ENCODE data around the gene TSR1. TPM values are rescaled to one million over a fixed set of nuclear protein-coding genes. Genes with fewer than 3 reads are reported as not detected.

The TSR1 gene
- total and polyA plus RNA-seq, 12 donors, result 12.7 to 74.6 (median 26.1) TPM

DNA sequence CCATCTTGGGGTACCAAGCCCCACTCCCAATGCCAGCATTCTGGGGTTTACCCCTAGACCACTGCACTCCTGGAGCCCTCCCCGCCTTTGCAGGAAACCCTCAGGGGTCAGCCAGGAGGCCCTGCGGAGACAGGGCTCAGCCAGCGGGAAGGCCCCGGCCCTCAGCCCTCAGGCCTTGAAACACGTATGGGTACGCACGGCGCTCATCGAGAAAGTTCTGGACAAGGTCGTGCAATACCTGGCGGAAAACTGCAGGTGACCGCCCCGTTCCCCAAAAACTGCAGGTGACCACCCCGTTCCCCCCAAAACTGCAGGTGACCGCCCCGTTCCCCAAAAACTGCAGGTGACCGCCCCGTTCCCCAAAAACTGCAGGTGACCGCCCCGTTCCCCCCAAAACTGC lies 25.8 kb upstream of the TSR1 start:
- WGBS, 4 donors, result 93 to 97% (median 95%) methylated on average over 14 to 20 of the region's 20 CpGs
- TF ChIP-seq, protein P1, sequence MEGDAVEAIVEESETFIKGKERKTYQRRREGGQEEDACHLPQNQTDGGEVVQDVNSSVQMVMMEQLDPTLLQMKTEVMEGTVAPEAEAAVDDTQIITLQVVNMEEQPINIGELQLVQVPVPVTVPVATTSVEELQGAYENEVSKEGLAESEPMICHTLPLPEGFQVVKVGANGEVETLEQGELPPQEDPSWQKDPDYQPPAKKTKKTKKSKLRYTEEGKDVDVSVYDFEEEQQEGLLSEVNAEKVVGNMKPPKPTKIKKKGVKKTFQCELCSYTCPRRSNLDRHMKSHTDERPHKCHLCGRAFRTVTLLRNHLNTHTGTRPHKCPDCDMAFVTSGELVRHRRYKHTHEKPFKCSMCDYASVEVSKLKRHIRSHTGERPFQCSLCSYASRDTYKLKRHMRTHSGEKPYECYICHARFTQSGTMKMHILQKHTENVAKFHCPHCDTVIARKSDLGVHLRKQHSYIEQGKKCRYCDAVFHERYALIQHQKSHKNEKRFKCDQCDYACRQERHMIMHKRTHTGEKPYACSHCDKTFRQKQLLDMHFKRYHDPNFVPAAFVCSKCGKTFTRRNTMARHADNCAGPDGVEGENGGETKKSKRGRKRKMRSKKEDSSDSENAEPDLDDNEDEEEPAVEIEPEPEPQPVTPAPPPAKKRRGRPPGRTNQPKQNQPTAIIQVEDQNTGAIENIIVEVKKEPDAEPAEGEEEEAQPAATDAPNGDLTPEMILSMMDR (IDR thresholded peaks at IDR 0.05), result no peak
- no peak for TF ChIP-seq POLR2A (IDR thresholded peaks at IDR 0.05)
- peaks cover 0 to 39% of the 10 kb centered on the region in 2 donors for H3K36me3 ChIP-seq (replicated peaks in 1 of 2)
- intact Hi-C loops (cut with DNase I), result no loop called here
- H3K4me1 ChIP-seq (replicated peaks in 1 of 2), result peaks cover 0 to 6% of the 10 kb centered on the region in 2 donors
- H3K9me3 ChIP-seq (replicated peaks in 1 of 3), result no peaks in the 10 kb centered on the region
- DNase-seq, result no peak
- H3K27ac ChIP-seq, result no peak overlapping the region
- H3K4me3 ChIP-seq, result no peak overlapping the region
- H3K27me3 ChIP-seq, result no peaks in the 10 kb centered on the region

DNA sequence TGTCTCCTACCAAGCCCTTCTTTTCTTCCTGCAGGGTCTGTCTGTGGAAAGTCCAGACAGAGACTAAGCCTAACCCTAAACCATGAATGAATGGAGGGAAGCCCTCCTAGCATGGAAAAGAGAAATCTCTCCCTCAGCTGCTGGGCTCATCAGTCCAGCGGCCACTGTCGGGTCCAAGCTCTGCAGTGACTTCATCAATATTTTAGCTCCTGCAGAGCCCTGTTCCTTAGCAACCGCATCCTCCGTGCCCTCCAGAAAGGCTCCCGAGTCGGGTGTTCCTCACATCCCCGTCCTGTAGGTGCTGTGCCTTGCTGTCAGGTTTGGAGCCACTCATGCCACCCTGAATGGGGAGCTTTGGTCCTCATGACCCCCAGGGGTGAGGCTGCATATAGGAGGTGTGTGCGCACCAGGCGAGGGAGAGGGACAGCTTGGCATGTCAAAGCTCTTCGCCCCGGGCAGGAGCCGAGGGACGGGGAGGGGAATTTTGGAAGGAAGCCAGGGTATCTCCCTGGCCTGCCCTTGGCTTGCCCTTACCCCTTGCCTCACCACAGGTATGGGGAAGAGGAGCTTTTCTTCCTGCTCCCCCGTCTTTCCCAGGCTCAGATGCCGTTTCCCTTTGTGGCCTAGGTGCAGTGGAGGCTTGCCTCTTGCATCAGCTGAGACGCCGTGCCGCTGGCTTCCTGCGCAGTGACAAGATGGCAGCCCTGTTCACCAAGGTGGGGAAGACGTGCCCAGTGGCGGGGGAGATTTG lies 24.9 kb upstream of the TSR1 start:
- H3K4me3 ChIP-seq, result no peak overlapping the region
- H3K27ac ChIP-seq, result no peak overlapping the region
- peaks cover 0 to 36% of the 10 kb centered on the region in 2 donors for H3K36me3 ChIP-seq (replicated peaks in 1 of 2)
- H3K9me3 ChIP-seq (replicated peaks in 1 of 3), result no peaks in the 10 kb centered on the region
- TF ChIP-seq POLR2A (IDR thresholded peaks at IDR 0.05), result no peak
- TF ChIP-seq, protein P1 (IDR thresholded peaks at IDR 0.05), result no peak
- WGBS, 4 donors, result 80 to 97% (median 84%) methylated on average over 13 to 21 of the region's 21 CpGs
- no peaks in the 10 kb centered on the region for H3K27me3 ChIP-seq
- peaks cover 0 to 6% of the 10 kb centered on the region in 2 donors for H3K4me1 ChIP-seq (replicated peaks in 1 of 2)
- intact Hi-C loops (cut with DNase I), result no loop called here
- no peak for DNase-seq

DNA sequence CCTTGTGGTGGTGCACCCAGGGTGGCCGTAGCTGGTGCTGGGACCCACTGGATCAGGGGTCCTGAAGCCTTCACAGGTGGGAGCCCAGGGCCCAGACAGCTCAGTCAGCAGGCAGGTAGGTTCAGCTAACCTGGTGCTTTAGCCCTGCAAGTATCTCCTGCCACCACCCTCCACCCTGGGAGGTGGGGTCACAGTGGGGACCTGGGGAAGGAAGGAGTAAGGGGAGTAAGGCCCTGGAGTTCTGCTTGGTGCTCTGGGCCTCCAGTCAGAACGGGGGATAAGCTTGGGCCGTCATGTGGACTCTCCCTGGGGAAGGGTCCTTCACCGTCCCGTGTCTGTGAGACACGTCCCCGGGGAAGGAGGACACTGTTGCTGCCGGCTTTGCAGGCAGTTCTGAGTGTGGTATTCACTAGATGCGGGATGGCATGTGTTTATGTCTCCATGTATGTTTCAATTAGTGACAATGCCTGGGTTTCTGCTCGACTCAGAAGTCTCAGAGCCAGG lies 21.7 kb upstream of the TSR1 start:
- H3K4me3 ChIP-seq, result no peak overlapping the region
- H3K9me3 ChIP-seq (replicated peaks in 1 of 3), result no peaks in the 10 kb centered on the region
- H3K27ac ChIP-seq, result no peak overlapping the region
- DNase-seq, result no peak
- WGBS, 4 donors, result 88 to 95% (median 90%) methylated on average over 7 to 10 of the region's 10 CpGs
- H3K4me1 ChIP-seq (replicated peaks in 1 of 2), result peaks cover 0 to 6% of the 10 kb centered on the region in 2 donors
- no peaks in the 10 kb centered on the region for H3K27me3 ChIP-seq
- intact Hi-C loops (cut with DNase I), result no loop called here
- H3K36me3 ChIP-seq (replicated peaks in 1 of 2), result peaks cover 0 to 13% of the 10 kb centered on the region in 2 donors
- TF ChIP-seq, protein P1 (IDR thresholded peaks at IDR 0.05), result no peak
- no peak for TF ChIP-seq POLR2A (IDR thresholded peaks at IDR 0.05)

DNA sequence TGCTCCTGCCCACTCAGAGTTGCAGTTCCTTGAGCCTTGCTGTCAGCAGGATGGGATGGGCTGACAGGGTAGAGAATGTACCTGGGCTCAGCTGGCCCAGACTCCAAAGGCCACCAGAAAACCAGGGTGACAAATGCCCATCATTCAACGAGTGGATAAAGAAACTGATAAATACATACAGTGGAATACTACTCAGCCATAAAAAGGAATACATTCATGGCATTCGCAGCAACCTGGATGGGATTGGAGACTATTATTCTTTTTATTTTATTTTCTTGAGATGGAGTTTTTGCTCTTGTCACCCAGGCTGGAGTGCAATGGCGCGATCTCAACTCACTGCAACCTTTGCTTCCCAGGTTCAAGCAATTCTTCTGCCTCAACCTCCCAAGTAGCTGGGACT lies 21.0 kb upstream of the TSR1 start:
- no peak for DNase-seq
- WGBS, 4 donors, result 94 to 98% (median 96%) methylated on average over 4 of the region's 4 CpGs
- no peak overlapping the region for H3K4me3 ChIP-seq
- H3K27me3 ChIP-seq, result no peaks in the 10 kb centered on the region
- H3K9me3 ChIP-seq (replicated peaks in 1 of 3), result no peaks in the 10 kb centered on the region
- H3K4me1 ChIP-seq (replicated peaks in 1 of 2), result peaks cover 0 to 6% of the 10 kb centered on the region in 2 donors
- intact Hi-C loops (cut with DNase I), result no loop called here
- TF ChIP-seq, protein P1 (IDR thresholded peaks at IDR 0.05), result no peak
- no peak for TF ChIP-seq POLR2A (IDR thresholded peaks at IDR 0.05)
- H3K27ac ChIP-seq, result no peak overlapping the region
- H3K36me3 ChIP-seq (replicated peaks in 1 of 2), result peaks cover 0 to 8% of the 10 kb centered on the region in 2 donors

Measured in adrenal gland (tissue), 12 donors.